Non-pigmented ciliary epithelial cell (primary cell): Measurements from ENCODE around the gene CLOCK.

Experiments used
- DNase-seq: peaks from one replicate; pipeline ENCODE4 v3.0.0-alpha.2; 2010; ENCODE audit warnings: low read depth

CLOCK gene

DNA sequence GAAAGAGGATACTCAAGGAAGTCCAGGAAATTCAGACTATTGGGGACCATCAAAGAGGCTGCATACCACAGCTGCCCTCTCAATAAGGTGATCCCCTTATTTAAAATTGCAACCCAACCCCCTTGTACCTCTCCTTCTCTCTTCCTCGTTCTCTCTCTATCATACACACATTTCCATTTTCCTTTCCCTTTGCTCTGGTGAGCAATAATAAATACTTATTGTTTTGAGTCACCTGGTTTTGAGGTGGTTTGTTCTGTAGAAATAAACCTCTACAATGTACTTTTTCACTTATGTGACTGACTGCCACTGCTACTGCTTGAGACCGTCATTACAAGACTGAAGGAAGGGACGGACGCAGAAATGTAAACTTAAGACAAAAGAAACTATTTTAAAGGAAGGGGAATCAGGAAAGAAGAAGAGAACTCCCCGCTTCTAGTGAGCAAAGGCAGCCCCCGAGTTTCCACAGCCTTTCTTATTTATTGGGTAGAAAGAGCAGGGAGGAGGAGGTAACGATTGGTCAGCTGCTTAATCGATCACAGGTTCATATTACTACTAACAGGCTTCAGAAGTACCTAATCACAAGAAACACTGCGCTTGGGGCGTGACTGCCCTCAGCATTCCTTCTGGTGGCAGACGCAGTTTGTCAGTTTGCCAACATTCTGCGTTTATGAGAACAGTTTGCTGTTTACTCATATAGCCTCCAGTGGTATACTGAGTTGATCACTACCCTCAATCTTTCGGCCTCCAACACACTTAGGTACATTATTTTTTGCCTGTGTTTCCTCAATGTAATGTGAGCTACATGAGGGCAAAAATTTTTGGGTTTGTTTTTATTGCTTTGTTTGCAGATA is 167.9 kb downstream of the CLOCK start:
- no peak for DNase-seq
